HG02981 (cell line): ENCODE measurements around the gene EPB41L4B.

Experiments
- ATAC-seq: cut with Tn5 transposase; IDR thresholded peaks from one replicate; pipeline ENCODE4 v1.9.1; 2021; ENCODE audit warnings: mild to moderate bottlenecking, moderate library complexity; ENCODE audit not compliant: unreplicated experiment

Gene EPB41L4B

DNA sequence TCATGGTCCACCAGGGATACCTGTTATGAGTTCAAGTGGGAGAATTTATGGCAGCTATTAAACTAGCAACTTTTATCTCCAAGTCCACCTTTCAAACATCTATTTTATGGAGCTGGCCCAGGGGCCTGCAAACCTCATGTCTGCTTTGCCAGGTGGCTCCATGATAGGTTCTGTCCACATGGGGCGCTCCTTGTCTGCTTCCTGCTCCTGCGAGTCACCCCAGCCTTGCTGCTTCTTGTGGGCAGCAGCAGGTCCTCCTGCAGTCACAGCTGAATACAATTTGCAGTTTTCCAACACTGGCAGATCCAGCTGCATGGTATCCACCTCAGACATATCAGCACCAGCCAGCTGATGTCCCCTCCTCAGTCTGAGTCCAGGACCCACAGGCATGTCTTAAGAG is 114.2 kb downstream of the EPB41L4B start:
- ATAC-seq, result no peak

DNA sequence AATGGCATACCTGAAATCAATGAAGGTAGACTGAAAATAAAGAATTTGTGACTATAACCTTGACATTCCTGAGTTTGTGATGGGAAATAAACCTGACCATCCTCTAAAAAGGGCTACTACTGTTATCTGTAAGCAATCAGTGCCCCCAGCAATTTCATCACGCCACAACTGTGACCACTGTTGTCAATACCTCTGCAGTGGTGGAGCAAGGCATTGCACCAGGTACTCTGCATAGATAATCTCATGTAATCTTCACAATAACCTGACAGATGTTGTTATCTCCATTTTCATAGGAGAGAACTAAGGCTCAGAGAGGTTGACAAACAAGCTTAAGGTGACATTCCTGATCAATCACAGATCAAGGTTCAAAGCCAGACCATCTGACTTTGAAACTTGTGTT is 115.3 kb downstream of the EPB41L4B start:
- ATAC-seq, result no peak

DNA sequence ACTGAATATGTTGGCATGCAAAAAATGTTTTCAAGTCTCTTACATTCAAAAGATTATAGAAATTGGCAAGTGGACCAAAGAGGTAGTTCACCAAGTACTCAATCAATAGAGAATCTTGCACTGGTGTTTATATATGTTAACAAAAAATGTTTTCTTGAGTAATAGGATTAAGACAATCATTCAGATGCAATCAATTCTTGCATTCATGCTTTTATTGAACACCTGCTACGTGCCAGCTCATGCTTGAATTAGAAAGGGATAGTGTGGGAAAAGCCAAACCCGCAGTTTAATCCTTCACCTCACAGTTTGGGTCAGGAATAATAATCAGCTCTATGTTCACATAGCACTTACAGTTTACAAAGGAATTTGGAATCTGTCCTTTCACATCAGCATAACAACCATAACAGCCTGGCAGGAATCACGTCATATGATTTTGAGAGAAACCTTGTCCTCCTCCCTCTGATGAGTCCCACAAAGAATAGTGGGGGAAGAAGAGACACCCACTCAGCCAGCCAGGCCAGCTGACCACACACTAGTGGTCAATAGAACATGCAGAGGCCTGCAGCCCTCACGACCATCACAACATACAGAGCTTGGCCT is 117.0 kb downstream of the EPB41L4B start:
- ATAC-seq, result no peak

DNA sequence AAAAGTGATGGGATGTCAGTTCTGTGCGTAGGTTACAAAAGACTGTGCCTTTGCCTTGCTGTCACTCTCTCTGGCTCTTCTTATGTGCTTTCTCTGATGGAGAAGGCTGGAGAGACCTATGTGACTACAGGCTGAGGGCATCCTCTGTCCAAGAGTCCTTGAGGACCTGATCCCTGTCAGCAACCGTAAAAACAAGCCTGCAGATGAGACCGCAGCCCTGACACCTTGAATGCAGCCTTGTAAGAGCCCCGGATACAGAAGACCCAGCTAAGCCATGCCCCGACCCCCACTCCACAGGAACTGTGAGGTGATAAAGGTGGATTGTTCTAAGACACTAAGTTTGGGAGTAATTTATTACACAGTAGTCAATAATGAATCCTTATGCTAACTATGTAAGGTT is 121.2 kb downstream of the EPB41L4B start:
- ATAC-seq, result no peak

DNA sequence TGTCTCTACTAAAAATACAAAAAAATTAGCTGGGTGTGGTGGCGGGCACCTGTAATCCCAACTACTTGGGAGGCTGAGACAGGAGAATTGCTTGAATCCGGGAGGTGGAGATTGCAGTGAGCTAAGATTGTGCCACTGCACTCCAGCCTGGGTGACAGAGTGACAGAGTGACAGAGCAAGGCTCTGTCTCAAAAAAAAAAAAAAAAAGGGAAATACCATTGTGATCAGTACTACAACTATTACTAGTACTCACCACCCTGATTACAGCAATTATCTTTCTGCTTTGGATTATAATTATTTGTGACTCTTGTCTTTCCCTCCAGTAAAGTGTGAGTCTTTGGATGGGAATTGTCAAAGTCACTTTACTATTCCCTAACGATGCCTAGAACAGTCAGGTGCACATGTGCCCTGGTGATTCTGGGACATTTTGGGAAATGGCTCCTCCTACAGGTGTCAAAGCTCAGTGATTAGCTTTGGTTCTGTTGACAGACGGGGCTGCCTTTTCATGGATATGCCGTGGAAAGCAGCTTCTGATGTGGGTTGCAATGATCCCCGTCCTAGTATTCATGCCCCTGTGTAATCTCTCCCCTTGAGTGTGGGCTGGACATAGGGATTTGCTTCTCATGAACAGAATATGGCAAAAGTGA is 122.0 kb downstream of the EPB41L4B start:
- no peak for ATAC-seq

DNA sequence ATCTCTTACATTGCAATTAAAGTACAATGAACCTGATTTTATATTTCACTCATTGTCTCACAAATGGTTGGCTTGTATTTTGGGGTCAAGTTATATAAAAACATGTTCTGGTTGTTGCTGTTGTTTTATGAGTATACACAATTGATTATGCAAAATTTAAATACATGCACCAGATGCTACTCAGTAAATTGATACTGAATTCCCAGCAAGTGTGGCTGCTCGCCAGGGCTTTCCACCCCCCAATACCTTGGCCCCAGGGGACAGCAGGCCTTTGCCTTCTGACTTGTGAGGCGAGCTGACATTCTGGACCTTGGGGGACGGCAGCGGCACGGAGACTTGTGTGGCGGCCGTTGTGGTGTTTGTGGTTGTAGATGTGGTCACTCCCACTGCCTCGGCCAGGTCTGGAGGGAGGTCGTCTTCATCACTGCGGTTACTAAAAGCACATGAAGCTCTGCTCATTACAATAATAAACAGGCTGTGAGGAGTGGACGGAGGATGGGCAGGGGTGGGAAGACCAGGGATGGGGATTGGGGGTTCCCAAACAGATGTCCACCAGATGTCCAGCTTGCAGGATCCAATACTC is 126.8 kb downstream of the EPB41L4B start:
- ATAC-seq, result no peak

DNA sequence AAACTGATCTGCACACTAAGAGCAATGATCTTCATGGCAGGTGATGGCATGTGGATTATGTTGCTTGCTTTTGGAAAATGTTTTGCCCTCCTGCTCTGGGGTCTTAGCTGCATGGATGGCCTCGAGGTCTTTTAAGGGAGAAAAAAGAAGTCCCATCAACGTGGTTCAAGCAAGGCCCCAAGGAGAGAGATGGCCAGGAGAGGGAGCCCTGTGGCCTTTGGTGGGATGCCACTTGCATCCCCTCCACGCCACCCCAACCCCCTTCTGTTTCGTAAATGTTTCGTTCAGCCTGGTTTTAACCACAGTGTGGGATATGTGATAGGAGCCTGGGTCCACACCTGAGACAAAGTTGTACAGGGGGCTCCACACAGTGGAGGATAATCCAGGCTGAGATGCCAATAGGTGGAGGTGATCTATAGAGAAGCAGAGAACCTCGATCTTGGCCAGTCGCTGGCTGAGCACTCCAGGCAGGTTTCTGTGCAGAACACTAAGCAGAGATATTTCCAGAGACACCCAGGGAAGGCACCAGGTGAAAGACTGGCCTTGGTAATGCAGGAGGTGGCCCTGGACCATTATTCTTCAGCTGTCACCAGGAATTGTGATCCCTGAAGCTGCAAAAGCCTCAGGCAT is 128.0 kb downstream of the EPB41L4B start:
- no peak for ATAC-seq

DNA sequence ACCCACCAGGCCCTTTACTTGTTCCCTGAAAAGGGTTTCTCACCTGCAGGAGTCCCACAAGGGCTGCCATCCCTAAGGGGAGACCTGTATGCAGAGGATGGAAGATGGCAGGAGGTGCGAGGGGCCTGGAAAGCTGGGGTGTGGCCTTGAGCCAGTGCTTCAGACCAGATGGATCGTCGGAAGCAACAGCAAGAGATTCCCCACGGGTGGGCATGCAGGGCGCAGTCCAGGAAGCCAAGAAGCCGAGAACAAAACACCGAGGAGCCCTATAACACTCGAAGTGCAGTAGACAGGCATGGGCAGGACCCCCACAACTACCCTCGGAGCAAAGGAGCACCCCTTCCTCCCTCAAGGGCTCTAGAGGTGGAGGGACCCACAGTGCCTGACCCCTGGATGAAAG is 129.1 kb downstream of the EPB41L4B start:
- ATAC-seq, result no peak

DNA sequence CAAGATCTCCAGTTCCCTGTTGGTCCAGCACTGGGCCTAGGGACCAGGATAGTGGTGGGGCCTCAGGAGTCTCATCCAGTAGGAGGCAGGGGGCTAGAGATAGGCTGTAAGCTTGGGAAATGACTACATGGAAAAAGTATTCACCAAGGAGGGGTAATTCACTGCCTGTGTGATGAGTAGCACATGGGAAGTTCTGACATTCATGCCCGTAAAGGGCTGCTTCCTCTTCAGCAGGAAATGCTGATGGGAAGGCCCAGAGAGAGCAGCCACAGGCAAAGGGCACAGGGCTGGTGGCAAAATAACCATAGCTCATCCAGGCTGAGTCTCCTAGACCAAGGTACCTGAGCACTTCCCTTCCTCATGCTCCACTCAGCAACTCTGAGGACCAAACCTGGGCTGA is 130.7 kb downstream of the EPB41L4B start:
- no peak for ATAC-seq

DNA sequence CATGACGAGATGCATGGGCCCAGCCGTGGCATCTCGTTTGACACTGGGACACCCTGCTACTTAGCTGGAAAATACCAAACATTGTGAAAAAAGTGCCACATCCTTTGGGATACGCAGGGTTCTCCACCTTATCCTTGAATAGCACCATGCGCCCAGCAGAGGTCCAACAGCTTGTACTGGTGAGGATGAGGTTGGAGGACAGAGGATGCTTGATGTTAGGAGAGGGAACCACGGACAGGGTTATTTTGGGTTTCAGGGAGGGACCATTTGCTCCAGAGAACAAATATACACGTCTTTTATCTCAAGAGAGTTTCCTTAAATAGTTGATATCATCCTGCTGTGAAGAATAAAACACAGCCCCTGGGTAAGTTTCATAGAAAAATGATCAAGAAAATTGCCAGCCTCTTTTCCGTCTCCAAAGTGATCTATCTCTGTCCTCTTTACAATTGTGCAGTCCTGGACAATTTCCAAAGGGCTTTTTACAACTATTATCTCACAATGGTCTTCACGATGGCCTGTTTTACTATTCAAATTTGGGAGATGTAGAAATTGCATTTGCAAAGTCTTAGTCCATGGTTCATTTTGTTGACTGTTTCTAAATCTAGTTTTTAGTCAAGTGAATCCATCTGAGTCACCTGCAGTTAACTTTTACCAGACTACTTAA is 133.9 kb downstream of the EPB41L4B start:
- ATAC-seq, result no peak

DNA sequence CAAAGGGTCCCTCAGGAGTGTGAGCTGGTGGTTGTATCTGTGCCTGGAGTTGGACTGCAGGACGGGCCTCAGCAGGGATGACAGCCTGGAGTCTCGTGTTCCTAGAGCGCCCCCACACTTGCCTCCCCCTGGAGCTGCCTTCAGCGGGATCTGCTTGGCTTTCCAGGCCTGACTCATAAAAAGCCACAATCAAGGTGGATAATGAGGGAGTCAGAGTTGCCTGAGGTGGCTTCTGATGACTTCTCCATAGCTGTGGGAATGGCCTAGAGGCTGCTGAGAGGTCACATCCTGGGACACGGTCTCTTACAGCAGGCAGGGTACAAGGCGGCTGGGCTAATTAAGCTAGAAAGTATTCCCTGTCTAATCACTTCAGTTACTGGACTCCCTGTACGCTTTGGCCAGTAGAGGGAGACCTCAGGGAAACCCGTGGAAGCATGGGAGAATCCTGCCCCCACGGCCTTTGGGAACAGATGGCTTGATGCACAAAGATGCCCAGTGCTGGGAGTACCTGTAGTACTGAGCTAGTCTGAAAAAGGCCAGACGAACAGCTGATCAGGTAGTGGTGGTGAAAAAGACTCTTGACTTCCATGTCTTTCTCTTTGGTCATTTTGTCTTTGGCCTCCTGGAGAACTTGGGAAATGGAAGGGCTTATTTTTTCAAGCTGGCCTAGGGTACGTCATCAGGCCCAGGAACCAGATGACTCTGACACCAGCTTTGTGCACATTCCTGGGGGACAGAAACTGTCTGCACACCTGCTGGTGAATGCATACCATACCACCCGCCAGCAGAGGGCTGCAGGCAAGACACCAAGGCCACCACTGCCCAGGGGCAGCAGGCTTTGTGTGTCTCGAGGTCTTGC is 137.7 kb downstream of the EPB41L4B start:
- no peak for ATAC-seq

DNA sequence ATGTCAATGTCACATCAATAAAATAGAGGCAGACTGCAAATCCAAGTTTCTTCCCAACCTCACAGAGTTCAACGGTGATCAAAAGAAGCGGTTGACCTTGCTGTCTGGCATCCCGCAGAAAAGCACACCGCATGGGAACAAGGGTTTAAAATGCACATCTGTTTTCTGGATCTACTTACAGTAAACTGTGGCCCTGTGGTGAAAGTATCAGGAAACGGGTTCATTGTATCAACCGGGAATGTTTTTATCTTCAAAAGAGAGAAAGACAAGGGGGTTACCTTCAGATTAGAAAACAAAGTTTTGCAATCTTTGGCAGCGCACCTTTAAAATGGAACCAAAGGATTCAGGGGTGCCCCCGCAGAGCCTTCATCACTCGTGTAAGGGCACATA is 138.3 kb downstream of the EPB41L4B start:
- no peak for ATAC-seq

DNA sequence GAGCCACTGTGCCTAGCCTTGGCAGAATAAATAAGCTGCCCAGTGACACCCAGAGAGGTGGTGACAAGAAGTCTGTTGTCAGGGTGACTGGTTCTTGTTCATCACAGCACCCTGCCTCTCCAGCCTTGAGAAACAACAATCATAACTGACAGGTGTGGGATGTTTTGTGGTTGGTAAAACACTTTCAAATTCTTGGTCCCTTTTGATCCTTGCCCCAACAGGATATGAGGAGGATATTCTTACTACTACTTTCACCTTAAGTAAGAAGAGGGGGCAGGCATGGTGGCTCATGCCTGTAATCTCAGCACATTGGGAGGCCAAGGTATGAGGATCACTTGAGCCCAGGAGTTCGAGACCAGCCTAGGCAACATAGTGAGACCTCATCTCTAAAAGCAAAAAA is 139.6 kb downstream of the EPB41L4B start:
- ATAC-seq, result peak; percentile 79

DNA sequence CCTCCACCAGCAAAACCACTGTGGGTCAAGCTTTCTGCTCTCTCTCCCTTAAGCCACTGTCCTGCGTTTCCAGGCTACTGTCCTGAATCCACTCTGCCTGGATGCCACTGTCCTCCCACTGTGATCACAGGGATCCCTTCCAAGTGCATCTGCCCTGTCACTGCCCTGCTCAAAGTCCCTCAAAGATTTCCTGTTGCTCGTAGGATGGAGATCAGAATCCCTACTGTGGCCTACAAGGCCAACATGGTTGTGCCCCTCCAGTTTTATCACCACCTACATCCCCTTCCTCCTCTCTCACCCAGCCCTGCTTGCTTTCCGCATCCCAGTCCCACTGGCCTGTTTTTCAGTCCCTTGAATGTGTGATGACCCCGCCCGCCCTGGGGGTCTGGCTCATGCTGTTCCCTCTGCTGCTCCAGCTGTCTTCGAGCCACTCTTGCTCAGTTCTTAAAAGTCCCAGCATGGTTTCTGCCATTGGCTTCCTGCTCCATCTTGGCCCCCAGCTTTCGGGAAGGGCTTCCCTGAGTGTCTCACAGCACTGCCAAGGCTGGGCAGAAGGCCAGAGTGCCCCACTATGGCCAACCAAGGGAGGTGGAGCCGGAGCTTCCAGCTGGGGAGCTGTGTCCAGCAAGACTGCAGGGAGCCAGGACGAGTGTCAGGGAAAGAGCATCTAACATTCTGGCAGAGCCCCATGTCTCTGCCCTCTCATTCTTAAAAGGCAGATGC is 140.9 kb downstream of the EPB41L4B start:
- no peak for ATAC-seq

DNA sequence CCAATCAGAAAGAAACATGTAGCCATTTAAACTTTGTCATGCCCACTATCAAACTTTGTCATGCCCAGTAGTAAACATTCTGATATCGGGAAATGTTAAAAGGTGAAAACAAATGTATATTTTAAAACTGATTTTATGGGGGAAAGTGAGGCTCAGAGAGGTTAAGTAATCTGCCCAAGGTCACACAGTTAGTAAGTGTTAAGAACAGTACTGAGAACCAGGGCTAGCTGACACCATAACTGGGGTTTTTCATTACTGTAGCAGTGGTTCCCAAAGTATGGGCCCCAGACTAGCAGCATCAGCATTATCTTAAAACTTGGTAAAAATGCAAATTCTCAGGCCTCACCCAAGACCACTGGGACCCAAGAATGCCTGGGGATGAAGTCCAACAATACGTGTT is 143.9 kb downstream of the EPB41L4B start:
- ATAC-seq, result no peak

DNA sequence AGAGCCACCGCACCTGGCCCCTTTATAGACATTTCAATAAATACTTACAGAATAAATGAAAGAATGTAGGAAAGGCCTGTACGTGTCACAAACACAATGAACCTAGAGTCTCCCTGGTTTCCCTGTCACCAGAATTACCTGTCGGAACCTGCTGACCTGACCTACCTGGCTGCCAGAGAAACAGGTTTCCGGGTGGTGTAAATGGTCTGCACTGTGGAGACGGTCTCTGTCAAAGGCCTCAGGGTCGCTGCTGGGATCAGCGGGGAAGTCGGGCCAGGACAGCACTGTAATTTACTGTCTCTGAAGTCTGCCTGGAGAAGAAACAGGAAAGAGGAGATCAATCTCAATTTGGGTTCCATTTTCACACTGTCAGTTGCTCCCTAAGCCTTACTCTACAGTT is 144.5 kb downstream of the EPB41L4B start:
- ATAC-seq, result no peak

DNA sequence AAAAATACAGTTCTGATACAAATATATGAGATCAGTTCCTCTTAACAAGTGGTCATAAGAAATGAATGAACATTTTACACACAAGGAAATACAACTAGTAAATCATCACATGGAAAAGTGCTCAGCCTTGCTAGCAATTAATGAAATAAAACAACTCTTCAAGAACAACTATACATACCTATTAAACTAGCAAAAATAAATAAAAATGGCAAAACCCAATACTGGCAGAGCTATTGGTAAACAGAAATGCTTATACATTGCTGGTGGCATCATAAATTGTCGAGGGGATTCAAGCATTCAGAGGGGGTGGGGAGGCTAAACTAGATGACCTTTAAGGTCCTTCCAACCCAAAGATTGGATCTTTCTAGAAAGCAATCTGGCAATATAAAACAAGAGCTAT is 147.9 kb downstream of the EPB41L4B start:
- ATAC-seq, result no peak

DNA sequence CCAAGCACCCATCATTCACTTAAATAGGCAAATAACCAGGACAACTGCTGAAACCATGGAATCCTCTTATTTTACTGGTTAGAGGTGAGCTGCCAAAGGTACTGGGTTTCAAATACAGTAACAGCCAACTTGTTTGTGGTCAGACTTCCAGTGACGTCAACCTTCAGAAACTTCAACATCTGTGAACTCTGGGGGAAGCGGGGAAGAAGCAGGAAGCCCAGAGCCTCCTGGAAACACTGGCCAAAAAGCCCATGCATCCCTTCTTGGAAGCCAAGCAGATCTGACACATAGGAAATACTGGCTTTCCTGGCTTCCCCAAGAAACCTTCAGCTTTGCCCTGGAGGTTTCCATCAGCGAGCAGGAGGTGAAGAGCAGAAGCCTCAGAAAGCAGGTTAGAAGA is 148.9 kb downstream of the EPB41L4B start:
- no peak for ATAC-seq

DNA sequence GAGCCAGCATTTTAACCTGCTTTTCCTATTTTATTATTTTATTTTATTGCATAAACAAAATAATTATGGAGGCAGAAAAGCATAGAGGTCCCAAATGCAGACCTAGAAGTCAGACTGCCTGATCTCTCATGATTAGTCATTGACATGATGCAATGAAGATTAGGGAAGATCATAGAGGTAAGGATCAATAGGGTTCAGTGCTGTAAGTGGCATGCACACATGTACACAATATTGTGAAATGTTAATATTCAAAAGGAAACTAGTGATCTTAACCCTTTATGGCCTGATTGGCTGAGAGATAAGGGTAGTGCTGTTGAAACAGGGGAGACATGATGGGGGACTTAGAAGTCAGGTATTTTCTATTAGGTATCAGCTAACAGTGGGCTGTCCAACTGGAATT is 152.7 kb downstream of the EPB41L4B start:
- ATAC-seq, result no peak

DNA sequence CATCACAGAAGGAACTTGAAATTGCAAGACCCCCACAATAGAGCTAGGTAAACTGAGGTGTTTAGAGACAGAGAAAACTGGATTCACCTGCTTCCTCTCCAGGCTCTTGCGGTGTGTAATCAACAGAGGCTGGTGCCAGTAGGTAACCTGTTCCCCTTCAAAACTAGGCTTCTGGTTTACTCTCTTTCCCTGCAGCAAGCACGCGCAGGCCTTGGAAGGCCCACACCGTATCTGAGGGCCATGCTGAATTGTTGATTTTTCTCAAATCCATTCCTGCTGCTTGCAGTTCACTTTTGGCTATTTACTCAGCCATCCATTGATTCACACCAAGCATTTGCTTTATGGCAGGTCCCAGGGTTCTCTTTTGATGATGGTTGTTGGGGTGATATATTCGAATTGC is 153.1 kb downstream of the EPB41L4B start:
- ATAC-seq, result no peak
